PFSK-1 (cell line): ENCODE measurements around the gene MSL1.

Experiments used
- FOXP2 ChIP-seq: optimal IDR thresholded peaks from 2 replicates; pipeline ENCODE3; 2011; ENCODE audit warnings: borderline replicate concordance, control low read depth, inconsistent platforms; ENCODE audit not compliant: insufficient read depth; ENCODE audit errors: extremely low read length, extremely low read depth
- POLR2AphosphoS5 ChIP-seq: IDR thresholded peaks from 2 replicates; pipeline ENCODE4 v1.6.1; 2012; ENCODE audit warnings: low read depth, mild to moderate bottlenecking, control low read depth, low read length, moderate library complexity
- SIN3A ChIP-seq: IDR thresholded peaks from 2 replicates; pipeline ENCODE4 v1.6.1; 2012; ENCODE audit warnings: mild to moderate bottlenecking, low read length, moderate library complexity, borderline replicate concordance; ENCODE audit not compliant: insufficient read depth
- TAF1 ChIP-seq: IDR thresholded peaks from 2 replicates; pipeline ENCODE4 v1.6.1; 2012; ENCODE audit warnings: low read length, control low read depth, borderline replicate concordance; ENCODE audit not compliant: insufficient read depth
- TF ChIP-seq, protein P1 (sequence below), 2 experiments: IDR thresholded peaks; 2 replicates each; pipeline versions ENCODE4 v1.6.1 to v1.8.0; 2011 to 2012; ENCODE audit warnings: low read depth in 2 of 2, low read length in 2 of 2, control low read depth in 1 of 2, inconsistent platforms in 1 of 2, mild to moderate bottlenecking in 1 of 2, moderate library complexity in 1 of 2; ENCODE audit not compliant: insufficient read depth in 1 of 2

MSL1 gene

DNA sequence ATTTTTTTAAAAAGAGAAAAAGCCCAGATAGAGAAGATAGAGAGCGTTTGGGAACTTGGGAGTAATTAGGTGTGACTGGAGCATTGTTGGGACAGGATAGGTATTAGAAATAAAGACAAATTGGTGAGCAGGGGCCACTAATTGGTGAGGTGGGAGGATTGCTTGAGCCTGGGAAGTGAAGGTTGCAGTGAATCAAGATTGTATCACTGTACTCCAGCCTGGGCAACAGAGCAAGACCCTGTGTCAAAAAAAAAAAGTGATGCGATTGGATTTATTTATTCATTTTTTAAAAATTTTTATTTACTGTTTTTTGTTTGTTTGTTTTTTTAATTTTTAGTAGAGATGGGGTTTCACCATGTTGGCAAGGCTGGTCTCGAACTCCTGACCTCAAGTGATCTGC, 23.7 kb downstream of the MSL1 start:
- no peak for TF ChIP-seq SIN3A
- TF ChIP-seq, protein P1, sequence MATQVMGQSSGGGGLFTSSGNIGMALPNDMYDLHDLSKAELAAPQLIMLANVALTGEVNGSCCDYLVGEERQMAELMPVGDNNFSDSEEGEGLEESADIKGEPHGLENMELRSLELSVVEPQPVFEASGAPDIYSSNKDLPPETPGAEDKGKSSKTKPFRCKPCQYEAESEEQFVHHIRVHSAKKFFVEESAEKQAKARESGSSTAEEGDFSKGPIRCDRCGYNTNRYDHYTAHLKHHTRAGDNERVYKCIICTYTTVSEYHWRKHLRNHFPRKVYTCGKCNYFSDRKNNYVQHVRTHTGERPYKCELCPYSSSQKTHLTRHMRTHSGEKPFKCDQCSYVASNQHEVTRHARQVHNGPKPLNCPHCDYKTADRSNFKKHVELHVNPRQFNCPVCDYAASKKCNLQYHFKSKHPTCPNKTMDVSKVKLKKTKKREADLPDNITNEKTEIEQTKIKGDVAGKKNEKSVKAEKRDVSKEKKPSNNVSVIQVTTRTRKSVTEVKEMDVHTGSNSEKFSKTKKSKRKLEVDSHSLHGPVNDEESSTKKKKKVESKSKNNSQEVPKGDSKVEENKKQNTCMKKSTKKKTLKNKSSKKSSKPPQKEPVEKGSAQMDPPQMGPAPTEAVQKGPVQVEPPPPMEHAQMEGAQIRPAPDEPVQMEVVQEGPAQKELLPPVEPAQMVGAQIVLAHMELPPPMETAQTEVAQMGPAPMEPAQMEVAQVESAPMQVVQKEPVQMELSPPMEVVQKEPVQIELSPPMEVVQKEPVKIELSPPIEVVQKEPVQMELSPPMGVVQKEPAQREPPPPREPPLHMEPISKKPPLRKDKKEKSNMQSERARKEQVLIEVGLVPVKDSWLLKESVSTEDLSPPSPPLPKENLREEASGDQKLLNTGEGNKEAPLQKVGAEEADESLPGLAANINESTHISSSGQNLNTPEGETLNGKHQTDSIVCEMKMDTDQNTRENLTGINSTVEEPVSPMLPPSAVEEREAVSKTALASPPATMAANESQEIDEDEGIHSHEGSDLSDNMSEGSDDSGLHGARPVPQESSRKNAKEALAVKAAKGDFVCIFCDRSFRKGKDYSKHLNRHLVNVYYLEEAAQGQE (IDR thresholded peaks at IDR 0.05; ENCODE audit: insufficient read depth in 1 of 2, low read depth in 2 of 2, low read length in 2 of 2) = no peak
- TF ChIP-seq TAF1 = no peak
- no peak for TF ChIP-seq FOXP2
- no peak for TF ChIP-seq POLR2AphosphoS5

DNA sequence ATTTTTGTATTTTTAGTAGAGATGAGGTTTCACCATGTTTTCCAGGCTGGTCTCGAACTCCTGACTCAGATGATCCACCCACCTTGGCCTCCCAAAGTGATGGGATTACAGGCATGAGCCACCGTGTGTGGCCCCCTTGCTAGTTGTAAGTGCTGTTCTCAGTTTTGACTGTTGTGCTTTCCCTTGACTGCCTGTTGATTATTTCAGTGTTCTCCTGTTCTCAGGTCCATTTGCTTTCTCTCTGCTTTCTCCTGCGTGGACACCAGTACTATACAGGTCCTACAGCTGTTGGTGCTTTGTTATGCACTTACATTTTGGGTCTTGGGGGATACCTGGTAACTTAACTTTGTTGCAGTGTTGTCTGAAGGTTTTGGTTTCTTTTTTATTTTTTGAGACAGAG, 26.8 kb downstream of the MSL1 start:
- TF ChIP-seq FOXP2 (no peak), POLR2AphosphoS5 (no peak), SIN3A (no peak), TAF1 (no peak)
- TF ChIP-seq, protein P1 (IDR thresholded peaks at IDR 0.05; ENCODE audit: insufficient read depth in 1 of 2, low read depth in 2 of 2, low read length in 2 of 2) = no peak

DNA sequence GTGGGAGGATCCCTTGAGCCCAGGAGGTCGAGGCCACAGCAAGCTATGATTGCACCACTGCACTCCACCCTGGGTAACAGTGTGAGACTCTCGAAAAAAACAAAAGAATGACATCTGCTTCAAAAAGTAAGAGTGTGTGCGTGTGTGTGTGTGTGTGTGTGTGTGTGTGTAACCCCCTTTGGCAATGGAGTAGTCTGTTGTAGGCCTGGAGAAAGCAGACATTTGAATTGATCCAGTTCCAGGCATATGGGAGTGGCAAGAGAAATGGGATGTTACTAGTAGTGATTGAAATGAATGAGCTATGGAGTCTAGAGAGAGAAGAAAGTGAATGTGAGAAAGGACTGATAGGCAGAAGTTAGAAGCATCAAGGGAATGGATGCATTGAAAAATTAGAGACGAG, 28.5 kb downstream of the MSL1 start:
- TF ChIP-seq, protein P1 (IDR thresholded peaks at IDR 0.05; ENCODE audit: insufficient read depth in 1 of 2, low read depth in 2 of 2, low read length in 2 of 2) = no peak
- TF ChIP-seq FOXP2 (no peak), TAF1 (no peak), SIN3A (no peak), POLR2AphosphoS5 (no peak)

DNA sequence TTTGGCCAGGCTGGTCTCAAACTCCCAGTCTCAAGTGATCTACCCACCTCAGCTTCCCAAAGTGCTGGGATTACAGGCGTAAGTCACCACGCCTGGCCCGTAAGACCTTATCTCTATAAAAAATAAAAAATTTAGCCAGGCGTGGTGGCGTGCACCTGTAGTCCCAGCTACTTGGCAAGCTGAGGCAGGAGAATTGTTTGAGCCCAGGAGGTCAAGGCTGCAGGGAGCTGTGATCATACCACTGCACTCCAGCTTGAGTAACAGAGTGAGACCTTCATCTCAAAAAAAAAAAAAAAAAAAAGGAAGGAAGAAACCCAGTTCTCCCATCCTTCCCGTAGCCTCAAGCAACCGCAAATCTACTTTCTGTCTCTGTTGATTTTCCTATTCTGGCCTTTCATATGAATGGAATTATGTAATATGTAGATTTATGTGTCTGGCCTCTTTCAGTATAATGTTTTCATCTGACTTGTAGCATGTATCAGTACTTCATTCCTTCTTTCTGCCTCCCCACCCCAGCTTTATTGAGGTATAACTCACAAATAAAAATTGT, 29.7 kb downstream of the MSL1 start:
- TF ChIP-seq, protein P1 (IDR thresholded peaks at IDR 0.05; ENCODE audit: insufficient read depth in 1 of 2, low read depth in 2 of 2, low read length in 2 of 2) = no peak
- TF ChIP-seq FOXP2 = no peak
- TF ChIP-seq SIN3A = no peak
- no peak for TF ChIP-seq TAF1
- no peak for TF ChIP-seq POLR2AphosphoS5

DNA sequence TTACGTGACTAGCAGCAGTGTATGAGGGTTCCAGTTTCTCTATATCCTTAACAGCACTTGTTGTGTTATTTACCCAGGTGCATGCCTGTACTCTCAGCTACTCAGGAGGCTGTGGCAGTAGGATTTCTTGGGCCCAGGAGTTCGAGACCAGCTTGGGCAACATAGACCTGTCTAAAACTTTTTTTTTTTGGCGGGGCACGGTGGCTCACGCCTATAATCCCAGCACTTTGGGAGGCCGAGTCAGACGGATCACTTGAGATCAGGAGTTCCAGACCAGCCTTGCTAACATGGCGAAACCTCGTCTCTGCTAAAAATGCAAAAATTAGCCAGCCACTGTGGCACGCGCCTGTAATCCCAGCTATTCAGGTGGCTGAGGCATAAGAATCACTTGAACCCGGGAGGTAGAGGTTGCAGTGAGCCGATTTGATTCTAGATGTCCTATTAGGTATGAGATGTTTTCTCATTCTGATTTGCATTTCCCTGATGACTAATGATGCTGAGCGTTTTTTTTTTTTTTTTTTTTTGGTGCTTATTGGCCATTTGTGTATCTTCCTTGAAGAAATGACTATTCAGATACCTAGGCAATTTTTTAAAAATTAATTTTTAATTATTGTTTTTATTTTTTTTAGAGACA, 31.9 kb downstream of the MSL1 start:
- TF ChIP-seq FOXP2 = no peak
- TF ChIP-seq POLR2AphosphoS5 = no peak
- TF ChIP-seq TAF1 = no peak
- TF ChIP-seq SIN3A = no peak
- TF ChIP-seq, protein P1 (IDR thresholded peaks at IDR 0.05; ENCODE audit: insufficient read depth in 1 of 2, low read depth in 2 of 2, low read length in 2 of 2) = no peak
